Stimulated activated CD8-positive, alpha-beta memory T cell treated with anti-CD3 and anti-CD28 coated beads, Interleukin-7, amount 100 ng/mL, for 24 hours (primary cell): ENCODE measurements around the gene TENM3.
"Not testable (repeated sequence)": the region's sequence is repeated elsewhere in the genome, so short reads cannot be mapped to it uniquely, and the experiment has no call there.

Source experiments
- DNase-seq: peaks from one replicate; pipeline ENCODE4 v3.0.0-alpha.2; 2020; ENCODE audit warnings: low read depth

TENM3 gene

GRCh38 chr4:182243204-182243603 lies at the start of gene TENM3:
Gene TENM3, plus strand, starts transcription at chr4:182243402. Its CDS starts 80,619 bp downstream, at chr4:182324021.
- DNase-seq: not testable (repeated sequence)

DNA sequence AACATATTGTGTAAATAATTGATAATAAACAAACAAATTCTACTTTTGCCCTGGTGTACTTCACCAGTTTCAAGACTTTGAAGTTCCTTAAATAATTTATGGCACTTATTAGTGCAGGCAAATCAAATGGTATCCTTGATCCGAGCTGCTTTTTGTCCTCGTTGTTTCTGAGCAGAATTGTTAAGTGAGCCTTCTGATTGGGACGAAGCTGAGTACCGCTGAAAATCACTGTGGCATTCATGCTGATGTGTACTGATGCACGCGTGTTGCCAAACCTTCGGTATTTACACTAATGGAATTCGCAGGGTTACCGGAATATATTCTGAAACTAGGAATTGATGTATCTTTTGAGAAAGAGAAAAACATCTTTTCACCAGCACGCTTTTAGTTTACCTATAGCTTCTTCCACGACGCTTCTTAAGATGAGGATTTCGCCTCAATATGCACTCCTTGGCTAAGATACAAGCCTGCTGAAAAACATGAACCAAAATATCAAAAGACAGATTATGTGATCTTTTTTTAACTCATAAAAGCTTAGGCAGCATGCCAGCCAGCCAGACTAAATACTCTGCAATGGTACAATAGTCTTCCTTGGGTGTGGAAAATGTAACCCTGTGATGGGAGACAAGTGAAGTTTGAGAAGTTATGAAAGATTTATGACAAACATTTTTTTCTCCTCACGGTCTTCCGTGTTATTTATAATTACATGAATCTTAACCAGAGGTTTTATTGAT lies 48.9 kb upstream of the TENM3 start:
- DNase-seq: no peak

DNA sequence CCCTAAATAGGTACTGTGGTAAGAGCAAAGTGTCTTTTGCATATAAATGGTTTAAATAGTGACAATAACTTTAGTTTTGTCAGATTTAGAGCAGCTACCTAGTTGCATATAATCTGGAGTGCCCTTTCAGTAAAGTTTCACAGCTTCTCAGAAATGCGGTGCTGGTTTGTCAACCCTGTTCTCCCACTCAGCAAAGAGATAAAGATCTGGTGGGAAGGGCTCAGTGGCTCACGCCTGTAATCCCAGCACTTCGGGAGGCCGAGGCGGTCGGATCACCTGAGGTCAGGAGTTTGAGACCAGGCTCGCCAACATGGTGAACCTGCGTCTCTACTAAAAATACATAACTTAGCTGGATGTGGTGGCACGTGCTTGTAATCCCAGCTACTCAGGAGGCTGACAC lies 45.6 kb upstream of the TENM3 start:
- no peak for DNase-seq

GRCh38 chr4:182201871-182202270 lies 41.3 kb upstream of the TENM3 start:
- DNase-seq: no peak

DNA sequence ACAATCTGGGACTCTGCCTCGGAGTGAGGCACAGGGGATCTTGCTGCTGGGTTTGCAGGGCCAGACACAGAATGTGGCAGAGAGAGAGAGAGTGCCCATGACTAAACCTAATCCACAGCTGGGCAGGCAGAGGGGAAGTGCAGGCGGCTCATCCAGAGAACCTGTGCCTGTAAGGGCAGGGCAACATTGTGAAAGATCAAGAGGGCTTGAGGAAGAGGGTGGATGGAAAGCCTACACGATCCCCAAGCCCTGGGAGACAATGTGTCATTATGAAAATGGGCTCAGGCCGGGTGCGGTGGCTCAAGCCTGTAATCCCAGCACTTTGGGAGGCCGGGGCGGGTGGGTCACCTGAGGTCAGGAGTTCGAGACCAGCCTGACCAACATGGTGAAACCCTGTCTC lies 40.6 kb upstream of the TENM3 start:
- DNase-seq: no peak

DNA sequence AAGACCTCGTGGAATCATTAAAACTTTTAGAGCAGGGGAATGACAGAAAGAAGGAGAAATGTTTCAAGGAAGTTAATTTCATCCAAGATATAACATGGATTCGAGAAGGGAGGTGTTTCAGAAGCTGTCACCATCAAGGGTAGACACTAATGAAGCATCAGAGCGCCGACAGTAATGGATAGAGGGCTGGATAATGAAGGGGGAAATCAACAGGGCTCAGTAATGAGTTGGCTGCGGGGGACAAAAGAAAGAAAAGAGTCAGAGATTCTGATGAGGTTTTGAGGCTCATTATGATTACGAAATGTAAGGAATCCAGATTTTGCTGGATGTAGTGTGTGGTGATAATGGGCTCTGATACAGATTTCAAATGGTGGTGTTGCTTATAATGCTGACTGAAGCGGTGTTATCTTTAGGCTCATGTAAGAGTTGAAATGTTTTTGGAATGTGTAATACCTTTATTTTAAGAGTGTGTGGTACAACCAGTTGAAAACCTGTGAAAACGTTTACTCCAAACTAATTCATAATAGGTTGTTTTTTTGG lies 39.3 kb upstream of the TENM3 start:
- no peak for DNase-seq

DNA sequence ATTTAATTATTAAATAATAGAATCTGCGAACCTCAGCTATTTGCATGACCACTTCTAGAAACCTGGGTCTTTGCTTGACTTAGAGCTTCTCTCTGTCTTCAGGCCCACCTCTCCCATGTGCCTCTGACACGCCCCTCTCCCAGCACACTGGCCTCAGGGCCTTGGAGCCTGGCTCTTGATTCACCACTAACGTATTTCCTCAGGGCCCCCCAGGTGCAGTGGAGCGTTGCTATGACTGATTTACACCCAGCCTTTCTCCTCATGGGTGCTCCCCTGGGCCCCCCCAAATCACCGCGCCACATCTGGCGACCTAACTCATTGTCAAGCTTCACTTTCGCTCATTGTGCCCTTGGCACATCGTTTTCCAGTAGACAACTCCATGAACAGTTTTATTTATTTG lies 37.9 kb upstream of the TENM3 start:
- DNase-seq: no peak

GRCh38 chr4:182206266-182206665 lies 36.9 kb upstream of the TENM3 start:
- no peak for DNase-seq

GRCh38 chr4:182206916-182207315 lies 36.3 kb upstream of the TENM3 start:
- no peak for DNase-seq

DNA sequence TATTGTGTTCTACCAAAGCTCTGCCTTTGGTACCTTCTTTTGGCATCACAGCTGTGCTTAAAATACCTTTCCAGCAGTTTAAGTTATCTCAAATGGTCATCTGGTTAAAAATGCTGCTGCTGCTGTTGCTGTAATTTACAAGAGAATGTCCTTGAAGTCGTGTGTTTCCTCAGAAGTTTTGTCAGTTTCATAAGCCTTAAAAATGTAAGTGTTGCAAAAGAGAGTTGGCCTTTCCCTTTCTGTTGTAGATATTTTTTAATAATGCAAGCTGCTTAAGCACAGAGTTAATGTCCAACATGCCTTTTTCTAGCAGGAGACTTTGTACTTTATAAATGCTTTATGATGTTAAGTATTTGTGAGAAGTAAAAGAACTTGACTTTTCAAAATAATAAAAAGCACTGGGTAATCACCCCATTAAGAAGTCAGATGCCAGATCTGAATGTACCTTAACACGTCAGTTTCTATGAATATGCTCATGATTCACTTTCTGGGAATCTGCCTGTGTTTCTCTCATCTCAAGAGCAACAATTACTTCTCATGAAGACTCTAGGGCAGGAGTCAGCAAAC lies 35.3 kb upstream of the TENM3 start:
- DNase-seq: no peak

DNA sequence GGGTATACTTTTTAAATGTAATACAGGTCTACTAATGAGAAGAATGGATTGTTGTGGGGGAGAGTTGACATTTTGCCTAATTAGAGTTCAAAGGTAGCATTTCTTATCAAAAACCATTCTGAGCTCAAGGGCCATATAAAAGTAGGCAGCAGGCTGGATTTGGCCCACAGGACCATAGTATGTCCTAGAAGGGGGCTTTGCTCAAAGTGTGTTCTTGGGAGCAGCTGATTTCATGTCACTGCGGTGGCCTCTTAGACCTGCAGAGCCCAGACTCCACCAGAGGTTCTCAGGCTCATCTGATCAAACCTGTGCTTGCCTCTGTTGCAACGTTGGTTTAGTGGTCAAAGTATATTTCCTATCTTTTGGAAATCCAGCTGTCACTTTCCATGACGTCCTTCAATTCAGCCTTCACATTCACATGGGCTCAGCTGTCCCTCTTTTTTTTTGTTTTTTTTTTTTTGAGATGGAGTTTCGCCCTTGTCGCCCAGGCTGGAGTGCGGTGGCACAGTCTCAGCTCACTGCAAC lies 34.6 kb upstream of the TENM3 start:
- no peak for DNase-seq

GRCh38 chr4:182212211-182212761 lies 30.9 kb upstream of the TENM3 start:
- DNase-seq: no peak

- no peak for DNase-seq
Observed at GRCh38 chr4:182213004-182213403, 30.2 kb upstream of the TENM3 start.

DNA sequence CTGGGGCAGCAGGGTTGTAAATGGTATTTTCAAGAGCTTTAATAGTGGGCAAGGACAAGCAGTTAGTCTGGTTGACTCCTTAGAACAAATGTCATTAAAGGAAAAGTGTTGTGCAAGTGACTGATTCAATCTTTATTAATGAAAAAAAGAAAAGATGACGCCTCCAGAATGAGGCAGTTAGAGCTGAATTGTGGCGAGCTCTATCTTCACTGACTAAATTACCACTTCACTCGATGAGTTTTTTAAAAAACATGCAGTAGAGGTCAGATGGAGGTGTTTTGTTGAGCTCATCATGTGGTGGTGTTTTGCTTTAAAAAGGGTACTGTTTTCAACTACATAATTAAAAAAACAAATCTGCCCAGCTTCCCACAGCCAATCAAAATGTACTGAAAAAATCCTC lies 28.1 kb upstream of the TENM3 start:
- no peak for DNase-seq

GRCh38 chr4:182216005-182216404 lies 27.2 kb upstream of the TENM3 start:
- no peak for DNase-seq

DNA sequence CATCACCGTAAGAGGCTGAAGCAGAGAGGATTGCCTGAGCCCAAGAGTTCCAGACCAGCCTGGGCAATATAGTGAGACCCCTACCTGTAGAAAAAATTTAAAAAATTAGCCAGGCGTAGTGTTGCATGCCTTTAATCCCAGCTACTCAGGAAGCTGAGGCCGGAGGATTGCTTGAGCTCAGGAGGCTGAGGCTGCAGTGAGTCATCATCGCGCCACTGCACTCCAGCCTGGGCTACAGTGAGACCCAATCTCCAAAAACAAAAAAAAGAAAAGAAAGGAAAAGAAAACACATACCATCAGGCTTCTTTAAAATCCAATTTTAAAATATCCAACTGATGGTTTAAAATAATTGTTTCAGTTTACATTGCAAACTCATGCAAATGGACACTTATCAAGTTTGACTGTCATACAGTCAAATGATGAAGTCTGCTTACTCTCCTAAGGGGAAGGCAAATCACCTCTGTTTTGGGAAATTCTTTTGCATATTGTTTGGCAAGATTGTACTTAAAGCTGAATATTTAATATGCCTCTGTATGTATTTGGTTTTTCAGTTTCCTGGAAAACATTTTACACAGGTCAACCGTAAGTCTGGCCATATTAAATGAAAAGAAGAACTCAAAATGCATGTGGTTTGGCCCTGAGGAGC lies 23.7 kb upstream of the TENM3 start:
- no peak for DNase-seq

DNA sequence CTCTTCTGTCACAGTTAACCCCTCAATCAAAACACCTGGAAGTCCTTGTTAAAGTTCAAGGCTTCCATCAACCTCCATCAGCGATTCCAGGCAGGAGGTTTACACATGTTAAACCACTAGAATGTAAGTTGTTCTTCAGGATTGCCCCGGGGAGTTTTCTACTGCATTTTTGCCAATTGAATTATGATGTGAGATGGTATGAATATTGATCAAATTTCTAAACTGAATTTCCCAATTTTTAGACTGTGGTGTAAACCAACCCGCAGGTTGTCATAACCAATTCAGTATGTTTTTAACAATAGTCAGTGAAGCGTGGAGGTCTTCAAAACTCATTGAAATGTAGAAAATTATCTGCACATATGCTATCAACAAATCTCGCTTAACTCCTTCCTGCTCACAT lies 21.2 kb upstream of the TENM3 start:
- no peak for DNase-seq

DNA sequence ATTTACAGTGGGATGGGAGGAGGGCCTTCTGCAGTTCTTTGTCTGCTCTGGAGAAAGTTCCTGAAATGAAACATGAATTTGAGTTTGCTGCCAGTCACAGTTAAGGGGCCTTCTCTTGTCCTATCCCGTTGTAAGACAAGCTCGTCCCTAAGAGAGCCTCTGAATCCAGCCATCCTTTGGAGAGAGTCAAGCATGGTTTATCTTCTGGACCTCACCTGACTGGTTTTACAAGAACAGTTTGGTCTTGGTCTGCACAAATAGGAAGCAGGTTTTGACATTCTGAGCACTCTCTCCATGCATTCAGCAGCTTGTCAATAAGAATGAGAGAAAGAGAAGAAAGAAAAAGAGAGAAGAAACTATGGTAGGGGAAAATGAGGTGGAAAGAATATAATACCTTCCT lies 20.4 kb upstream of the TENM3 start:
- DNase-seq: no peak

- DNase-seq: no peak
Observed at GRCh38 chr4:182223708-182224107, 19.5 kb upstream of the TENM3 start.

- DNase-seq: no peak
Observed at GRCh38 chr4:182224192-182224850, 18.9 kb upstream of the TENM3 start.

- no peak for DNase-seq
Observed at GRCh38 chr4:182225257-182225852, 17.8 kb upstream of the TENM3 start.

- DNase-seq: no peak
Observed at GRCh38 chr4:182227611-182228010, 15.6 kb upstream of the TENM3 start.
